HL-60/S4 treated with phorbol 12-myristate 13-acetate at 8.2 ng/mL for 4 days and 3 days (cell line): Measurements from ENCODE around the gene TBL3.
"Not testable (repeated sequence)": the region's sequence is repeated elsewhere in the genome, so short reads cannot be mapped to it uniquely, and the experiment has no call there.

Experiments
- in situ Hi-C: fragments of 300-500 bp; cut with MboI; formaldehyde crosslinking; loops from 2 replicates; pipeline ENCODE4 v1.15.0; 2022; ENCODE audit warnings: low sequenced_read_pairs

TBL3 gene

GRCh38 chr16:1942810-1943726, 28.8 kb upstream of the TBL3 start, which contains the start of gene MSRB1:
MSRB1 (minus strand) TSS chr16:1943199; CDS start chr16:1943156, 43 bp downstream.
- in situ Hi-C loops, result no loop called here

GRCh38 chr16:1944612-1945199, 27.1 kb upstream of the TBL3 start:
- in situ Hi-C loops, result no loop called here

GRCh38 chr16:1945559-1946391, 26.1 kb upstream of the TBL3 start:
- in situ Hi-C loops, result no loop called here

DNA sequence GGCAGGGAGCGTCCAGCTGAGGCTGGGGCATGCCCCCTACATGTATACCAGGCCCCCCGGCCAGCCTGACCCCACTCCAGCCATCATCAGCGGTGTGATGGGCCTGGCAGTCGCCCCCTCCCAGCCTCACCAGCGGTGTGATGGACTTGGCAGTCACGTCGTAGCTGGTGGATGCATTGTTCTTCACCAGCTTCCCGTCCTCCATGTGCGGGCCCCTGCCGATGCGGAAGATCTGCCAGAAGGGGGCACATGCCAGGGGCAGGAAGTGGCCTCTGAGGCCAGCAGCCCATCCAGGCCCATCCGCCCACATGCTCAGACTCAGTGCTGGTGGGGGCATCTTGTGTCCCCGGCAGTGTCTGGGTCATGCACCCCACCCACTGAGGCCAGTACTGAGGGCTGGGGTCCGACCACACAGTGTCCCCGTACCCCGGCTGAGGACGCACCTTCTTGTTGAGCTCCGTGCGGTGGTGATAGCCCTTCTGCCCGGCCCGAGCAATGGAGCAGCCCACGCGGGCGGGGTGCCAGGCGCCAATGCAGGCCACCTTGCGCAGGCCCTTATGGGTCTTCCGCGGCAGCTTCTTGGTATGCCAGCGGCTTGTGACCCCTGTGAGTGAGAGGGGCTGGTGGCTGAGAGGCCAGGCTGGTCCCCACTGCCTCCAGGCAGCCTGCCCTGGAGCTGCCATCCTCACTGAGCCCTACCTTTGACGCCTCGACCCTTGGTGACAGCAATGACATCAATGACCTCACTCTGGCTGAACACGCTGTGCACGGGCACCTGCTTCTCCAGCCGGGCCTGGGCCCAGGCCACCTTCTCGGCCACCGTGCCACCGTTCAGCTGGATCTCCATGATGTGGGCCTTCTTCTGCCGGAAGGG, 25.1 kb upstream of the TBL3 start:
- in situ Hi-C loops, result no loop called here

DNA sequence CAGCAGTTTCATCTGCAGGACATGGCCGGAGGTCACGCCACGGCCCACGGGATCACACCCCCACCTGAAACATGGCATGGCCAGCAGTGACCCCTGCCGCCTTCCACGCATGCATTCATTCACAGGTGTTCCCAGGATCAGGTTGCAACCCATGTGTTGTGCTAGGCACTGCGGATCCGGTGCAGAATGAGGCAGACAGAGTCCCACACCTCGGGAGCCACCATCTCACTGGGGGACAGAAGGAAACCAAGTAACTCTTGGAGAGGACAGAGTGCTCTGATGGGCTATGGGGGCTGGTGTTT, 24.5 kb upstream of the TBL3 start:
- in situ Hi-C loops, result no loop called here

- in situ Hi-C loops, result no loop called here
Measured at GRCh38 chr16:1949507-1949906, 22.3 kb upstream of the TBL3 start.

- in situ Hi-C loops, result no loop called here
Measured at GRCh38 chr16:1950047-1950446, 21.8 kb upstream of the TBL3 start.

DNA sequence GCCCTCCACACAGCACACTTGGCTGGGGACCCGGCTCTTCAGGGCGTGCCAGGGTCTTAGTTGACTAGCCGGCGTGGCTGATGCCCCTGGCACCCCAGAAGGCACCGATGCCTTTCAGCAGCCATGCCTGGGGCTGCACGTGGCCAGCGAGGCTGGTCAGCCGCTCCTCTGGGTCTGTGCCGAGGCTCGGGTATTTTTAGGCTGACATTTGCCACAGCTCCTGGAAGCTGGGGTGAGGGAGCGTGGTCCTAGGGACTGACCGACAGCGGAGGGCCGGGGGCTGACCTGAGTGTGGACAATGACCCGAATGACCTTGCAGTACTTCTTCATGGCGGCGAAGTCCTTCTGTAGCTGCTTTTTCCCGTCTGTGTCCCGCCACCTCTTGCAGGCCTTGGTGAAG, 21.3 kb upstream of the TBL3 start:
- in situ Hi-C loops, result no loop called here

GRCh38 chr16:1953734-1954133, 18.1 kb upstream of the TBL3 start:
- in situ Hi-C loops, result no loop called here

- in situ Hi-C loops, result not testable (repeated sequence)
Measured at GRCh38 chr16:1957434-1958142, 14.3 kb upstream of the TBL3 start.

- in situ Hi-C loops, result not testable (repeated sequence)
Measured at GRCh38 chr16:1958143-1958491, 13.7 kb upstream of the TBL3 start.

GRCh38 chr16:1958715-1959268, 13.1 kb upstream of the TBL3 start:
- in situ Hi-C loops, result no loop called here

DNA sequence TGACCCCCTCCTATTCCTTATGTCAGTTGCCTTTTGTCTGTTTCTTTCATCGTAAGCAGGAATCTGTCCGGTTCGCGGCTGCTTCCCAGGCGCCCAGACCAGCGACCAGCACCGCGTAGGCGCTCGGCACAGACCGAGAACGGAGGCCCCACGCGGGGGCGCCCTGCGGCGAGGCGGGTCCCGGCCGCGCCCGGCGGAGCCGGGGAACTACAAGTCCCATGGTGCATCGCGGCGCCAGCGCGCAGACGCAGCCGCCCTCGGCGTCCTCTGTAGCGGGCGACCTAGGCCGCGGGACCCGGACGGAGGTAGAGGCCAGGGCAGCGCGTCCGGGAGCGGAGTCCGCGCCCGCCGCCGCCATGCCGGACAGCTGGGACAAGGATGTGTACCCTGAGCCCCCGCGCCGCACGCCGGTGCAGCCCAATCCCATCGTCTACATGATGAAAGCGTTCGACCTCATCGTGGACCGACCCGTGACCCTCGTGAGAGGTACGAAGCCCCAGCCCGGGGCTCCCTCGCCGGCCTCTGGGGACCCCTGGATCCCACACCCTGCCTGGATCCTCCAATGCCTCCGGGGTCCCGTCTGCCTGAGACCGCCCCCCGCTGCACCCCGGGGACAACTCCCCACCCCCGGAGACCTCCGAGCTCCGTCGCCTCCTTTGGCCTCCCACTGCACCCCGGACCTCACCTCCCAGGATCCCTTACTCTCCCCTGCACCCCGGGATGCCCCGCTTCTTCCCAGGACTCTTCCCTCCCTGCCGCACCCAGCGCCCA, 12.4 kb upstream of the TBL3 start, which contains the start of gene NDUFB10:
NDUFB10 (plus strand) TSS at position 270 of the 771 bp plus-strand sequence; CDS start at position 357, 87 bp downstream.
- in situ Hi-C loops, result no loop called here

DNA sequence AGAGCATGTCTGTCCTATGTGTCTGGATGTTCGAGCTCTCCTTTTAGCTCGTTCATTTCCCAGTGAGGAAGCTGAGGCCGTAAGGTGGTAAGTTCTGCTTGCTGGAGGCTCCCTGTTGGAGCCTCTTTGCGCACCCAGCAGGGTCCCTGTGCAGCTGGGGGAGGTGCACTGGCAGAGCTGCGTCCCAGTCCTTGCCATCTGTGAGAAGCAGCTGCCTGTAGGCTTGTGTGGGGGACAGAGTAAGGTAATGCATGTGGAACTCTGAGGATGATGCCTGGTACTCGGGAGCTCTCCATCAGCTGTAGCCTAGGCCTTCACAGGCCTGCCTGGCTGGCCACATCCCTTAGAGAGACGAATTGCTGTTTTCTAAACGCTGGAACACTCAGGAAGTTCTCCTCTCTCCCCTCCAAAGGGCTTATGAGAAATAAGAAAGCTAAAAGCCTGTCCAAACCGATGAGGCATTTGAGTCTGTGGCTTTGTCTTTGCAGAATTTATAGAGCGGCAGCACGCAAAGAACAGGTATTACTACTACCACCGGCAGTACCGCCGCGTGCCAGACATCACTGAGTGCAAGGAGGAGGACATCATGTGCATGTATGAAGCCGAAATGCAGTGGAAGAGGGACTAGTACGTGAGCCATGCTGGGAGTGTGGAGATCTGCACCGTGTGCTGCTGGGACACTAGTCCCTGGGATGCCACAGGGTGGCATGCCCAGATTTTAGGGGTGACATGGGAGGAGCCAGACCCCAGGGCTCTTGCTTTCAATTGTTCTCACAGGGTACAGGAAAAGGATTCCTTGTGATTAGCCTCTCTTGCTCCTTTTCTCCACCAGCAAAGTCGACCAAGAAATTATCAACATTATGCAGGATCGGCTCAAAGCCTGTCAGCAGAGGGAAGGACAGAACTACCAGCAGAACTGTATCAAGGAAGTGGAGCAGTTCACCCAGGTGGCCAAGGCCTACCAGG, 10.9 kb upstream of the TBL3 start:
- in situ Hi-C loops, result no loop called here

DNA sequence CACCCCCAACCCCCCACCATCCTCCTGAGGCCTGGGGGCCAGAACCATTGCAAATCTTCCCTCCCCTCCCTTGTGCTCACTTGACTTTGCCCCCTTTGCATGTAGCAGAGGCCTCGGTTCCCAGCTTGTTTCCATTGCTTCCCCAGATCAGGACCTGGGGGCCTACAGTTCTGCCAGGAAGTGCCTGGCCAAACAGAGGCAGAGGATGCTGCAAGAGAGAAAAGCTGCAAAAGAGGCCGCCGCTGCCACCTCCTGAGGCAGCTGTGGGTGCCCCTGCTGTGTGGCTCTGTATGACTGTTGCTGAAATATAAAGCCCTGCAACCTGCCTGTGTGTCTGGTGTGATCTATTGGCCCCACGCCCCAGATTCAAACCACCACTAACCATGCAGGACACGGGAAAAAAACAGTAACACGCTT, 10.2 kb upstream of the TBL3 start:
- in situ Hi-C loops, result no loop called here

DNA sequence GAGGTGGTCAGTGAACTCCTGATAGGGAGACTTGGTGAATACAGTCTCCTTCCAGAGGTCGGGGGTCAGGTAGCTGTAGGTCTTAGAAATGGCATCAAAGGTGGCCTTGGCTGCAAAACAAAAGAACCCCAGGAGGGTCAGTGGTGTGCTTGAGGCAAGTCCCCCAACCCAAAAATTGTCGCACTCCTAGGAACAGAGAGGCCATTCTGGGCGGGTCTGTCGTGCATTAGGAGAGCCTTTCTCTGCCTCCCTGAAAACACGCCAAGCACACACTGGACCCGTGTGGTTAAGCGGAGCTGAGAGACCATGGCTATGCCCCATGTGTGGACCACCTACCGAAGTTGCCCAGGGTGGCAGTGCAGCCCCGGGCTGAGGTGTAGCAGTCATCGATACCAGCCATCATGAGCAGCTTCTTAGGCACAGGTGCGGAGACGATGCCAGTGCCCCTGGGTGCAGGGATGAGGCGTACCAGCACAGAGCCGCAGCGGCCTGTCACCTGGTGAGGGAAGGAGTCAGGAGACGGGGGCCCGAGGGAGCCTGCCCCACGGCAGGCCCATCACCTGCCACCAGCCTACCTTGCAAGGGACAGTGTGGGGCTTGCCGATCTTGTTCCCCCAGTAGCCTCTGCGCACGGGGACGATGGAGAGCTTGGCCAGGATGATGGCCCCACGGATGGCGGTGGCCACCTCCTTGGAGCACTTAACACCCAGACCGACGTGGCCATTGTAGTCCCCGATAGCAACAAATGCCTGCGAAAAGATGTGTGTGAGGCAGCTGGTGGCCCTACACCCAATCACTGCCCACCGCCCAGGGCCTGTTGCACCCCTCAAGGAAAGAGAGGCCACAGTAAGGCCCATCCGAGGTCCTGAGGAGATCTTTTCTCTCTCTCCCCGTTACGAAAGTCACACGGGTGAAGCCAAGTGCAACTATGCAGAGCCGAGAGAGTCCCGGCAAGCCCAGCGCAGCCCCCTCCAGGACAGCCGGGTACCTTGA, 9.4 kb upstream of the TBL3 start:
- in situ Hi-C loops, result not testable (repeated sequence)
